SK-N-MC (cell line): ENCODE results near the gene AJUBA.

Source experiments
- EZH2 ChIP-seq: fragments of 200-600 bp; sonication (generic); IDR thresholded peaks from one replicate; pipeline ENCODE4 v1.6.1; 2017; ENCODE audit warnings: antibody characterized with exemption
- POLR2AphosphoS5 ChIP-seq: IDR thresholded peaks from 2 replicates; pipeline ENCODE4 v1.6.1; 2012; ENCODE audit warnings: mild to moderate bottlenecking, low read depth, low read length, borderline replicate concordance

DNA sequence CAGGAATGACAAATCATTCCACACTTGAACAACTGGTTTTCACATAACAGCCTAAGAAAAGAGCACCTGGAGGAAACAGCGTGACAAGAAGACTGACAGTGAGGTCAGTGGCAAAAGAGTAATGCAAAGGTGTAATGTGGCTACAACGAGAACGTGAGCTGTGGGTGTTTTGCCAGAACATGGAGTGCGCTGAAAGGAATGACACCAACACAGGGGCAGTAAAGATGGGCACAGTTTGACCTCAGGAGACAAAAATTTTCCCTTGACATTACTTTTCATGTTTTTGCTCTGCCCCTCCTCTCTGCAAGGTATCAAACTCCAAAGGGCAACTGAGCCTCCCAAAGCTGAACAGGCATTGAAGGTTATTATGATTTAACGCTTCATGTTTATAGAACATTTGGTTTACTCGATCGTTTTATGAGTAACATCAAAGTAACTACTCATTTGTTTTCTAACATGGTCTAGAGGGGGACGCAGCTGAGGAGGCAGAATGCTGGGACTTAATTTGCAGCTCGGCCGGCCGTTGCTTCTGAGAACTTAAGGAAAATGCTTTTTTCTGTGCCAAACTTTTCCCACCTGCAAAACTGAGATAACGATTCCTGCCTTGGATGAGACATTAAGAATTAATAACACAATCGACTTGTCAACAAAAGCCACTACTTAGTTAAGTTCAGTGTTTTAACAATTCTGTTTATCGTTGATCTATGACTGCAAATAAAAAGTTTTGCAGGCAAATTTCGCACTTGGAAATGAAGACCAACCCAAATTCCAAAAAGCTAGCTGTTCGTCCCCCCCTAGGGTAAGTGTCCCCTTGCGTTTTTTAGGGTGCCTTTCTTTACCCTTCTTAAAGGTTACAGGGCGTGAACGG, 26.4 kb downstream of the AJUBA start:
- TF ChIP-seq POLR2AphosphoS5 (no peak), EZH2 (no peak)
